Activated CD4-positive, alpha-beta T cell treated with anti-CD3 and anti-CD28 coated beads for 36 hours (primary cell): ENCODE data around the gene CFAP119. TPM values are rescaled to one million over a fixed set of nuclear protein-coding genes. Genes with fewer than 3 reads are reported as not detected.
A peak's percentile ranks its signal among the peaks of the same experiment; 100 is the strongest.

Experiments used
- ATAC-seq: fragments of 200-7000 bp; cut with Tn5 transposase; one replicate; pipeline ENCODE4 v1.10.0; 2021; ENCODE audit warnings: mild to moderate bottlenecking, moderate library complexity
- CTCF ChIA-PET: fragments of 350-600 bp; sonication (Branson Sonifier 250); formaldehyde crosslinking; loops from one replicate; lab custom pipeline; 2021; ENCODE audit warnings: antibody characterized with exemption; lab: Charles Lee
- POLR2A ChIA-PET: fragments of 350-600 bp; sonication (Branson Sonifier 250); formaldehyde crosslinking; loops from one replicate; lab custom pipeline; 2021; ENCODE audit warnings: antibody characterized with exemption, inconsistent platforms; lab: Charles Lee
- DNase-seq: peaks from one replicate; pipeline ENCODE4 v3.0.0-alpha.2; 2020
- H3K27ac Mint-ChIP-seq: one replicate; pipeline ENCODE4 v1.8.0; 2021; ENCODE audit warnings: mixed read lengths
- H3K27me3 Mint-ChIP-seq: one replicate; pipeline ENCODE4 v1.8.0; 2021; ENCODE audit warnings: mixed read lengths
- H3K36me3 Mint-ChIP-seq: one replicate; pipeline ENCODE4 v1.8.0; 2021; ENCODE audit warnings: low read depth, mixed read lengths
- H3K4me1 Mint-ChIP-seq: one replicate; pipeline ENCODE4 v1.8.0; 2021; ENCODE audit warnings: mixed read lengths
- H3K4me3 Mint-ChIP-seq: one replicate; pipeline ENCODE4 v1.8.0; 2021; ENCODE audit warnings: mild to moderate bottlenecking, moderate library complexity, mixed read lengths
- H3K9me3 Mint-ChIP-seq: one replicate; pipeline ENCODE4 v1.8.0; 2021; ENCODE audit warnings: low read depth, mixed read lengths
- intact Hi-C, 2 experiments: fragments of 100-400 bp; cut with DNase I in 1 of 2; cut with micrococcal nuclease in 1 of 2; formaldehyde crosslinking; loops; one replicate each; pipeline versions ENCODE4 v1.14.2 to v1.15.1; 2022 to 2024; cut with DNase I, micrococcal nuclease
- total RNA-seq, 2 experiments: library from RNA; stranded (reverse); gene quantifications; one replicate each; pipeline ENCODE4 v1.2.3, GENCODE V29; 2021

Gene CFAP119
- total RNA-seq, 2 experiments from 2014 or later, result 1.7 to 3.1 TPM

- ChIA-PET POLR2A (no interaction called here), CTCF (no interaction called here)
- peaks cover 54% of the 10 kb centered on the region for H3K36me3 Mint-ChIP-seq
- H3K4me1 Mint-ChIP-seq, result peaks cover 15% of the 10 kb centered on the region
- H3K4me3 Mint-ChIP-seq, result no peak overlapping the region
- ATAC-seq, result no peak
- no peaks in the 10 kb centered on the region for H3K9me3 Mint-ChIP-seq
- H3K27ac Mint-ChIP-seq, result no peak overlapping the region
- DNase-seq, result no peak
- intact Hi-C loops, result no loop called here
- H3K27me3 Mint-ChIP-seq, result no peaks in the 10 kb centered on the region
These were observed 22.6 kb downstream of the CFAP119 start for GRCh38 chr16:30738984-30739951.

- ATAC-seq (no peak), DNase-seq (no peak)
- H3K27me3 Mint-ChIP-seq, result no peaks in the 10 kb centered on the region
- no peaks in the 10 kb centered on the region for H3K9me3 Mint-ChIP-seq
- H3K36me3 Mint-ChIP-seq, result peaks cover 64% of the 10 kb centered on the region
- intact Hi-C loops, result no loop called here
- H3K4me1 Mint-ChIP-seq, result peaks cover 15% of the 10 kb centered on the region
- no peak overlapping the region for H3K27ac Mint-ChIP-seq
- POLR2A ChIA-PET, result interaction anchor here (0.6 to 0.7 kb wide), 2 partner anchors 11 to 733 kb away, joined by 3 read pairs; no protein-coding TSS in a partner anchor
- CTCF ChIA-PET, result interaction anchor here (0.7 to 0.8 kb wide), 2 partner anchors 123 to 282 kb away, joined by 3 read pairs; no protein-coding TSS in a partner anchor
- no peak overlapping the region for H3K4me3 Mint-ChIP-seq
These were observed 23.8 kb downstream of the CFAP119 start for GRCh38 chr16:30737794-30738648.

DNA sequence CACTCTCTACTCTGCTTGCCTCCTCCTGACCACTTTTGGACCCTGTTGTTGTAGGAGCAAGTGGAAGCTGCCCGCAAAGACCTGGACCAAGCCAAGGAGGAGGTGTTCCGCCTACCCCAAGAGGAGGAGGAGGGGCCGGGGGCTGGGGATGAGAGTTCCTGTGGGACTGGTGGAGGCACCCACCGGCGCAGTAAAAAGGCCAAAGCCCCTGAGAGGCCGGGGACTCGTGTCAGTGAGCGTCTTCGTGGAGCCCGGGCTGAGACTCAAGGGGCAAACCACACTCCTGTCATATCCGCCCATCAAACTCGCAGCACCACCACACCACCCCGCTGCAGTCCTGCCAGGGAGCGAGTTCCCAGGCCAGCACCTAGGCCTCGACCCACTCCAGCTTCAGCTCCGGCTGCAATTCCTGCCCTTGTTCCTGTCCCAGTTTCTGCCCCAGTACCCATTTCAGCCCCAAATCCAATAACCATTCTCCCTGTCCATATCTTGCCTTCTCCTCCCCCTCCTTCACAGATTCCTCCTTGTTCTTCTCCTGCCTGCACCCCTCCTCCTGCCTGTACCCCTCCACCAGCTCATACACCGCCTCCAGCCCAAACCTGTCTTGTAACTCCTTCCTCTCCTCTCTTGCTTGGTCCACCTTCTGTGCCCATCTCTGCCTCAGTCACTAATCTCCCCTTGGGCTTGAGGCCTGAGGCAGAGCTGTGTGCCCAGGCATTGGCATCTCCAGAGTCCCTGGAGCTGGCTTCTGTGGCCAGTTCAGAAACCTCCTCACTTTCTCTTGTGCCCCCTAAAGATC lies 24.7 kb downstream of the CFAP119 start:
- no peaks in the 10 kb centered on the region for H3K27me3 Mint-ChIP-seq
- peaks cover 69% of the 10 kb centered on the region for H3K36me3 Mint-ChIP-seq
- H3K4me1 Mint-ChIP-seq, result peaks cover 15% of the 10 kb centered on the region
- H3K4me3 Mint-ChIP-seq, result no peak overlapping the region
- no peak overlapping the region for H3K27ac Mint-ChIP-seq
- no peaks in the 10 kb centered on the region for H3K9me3 Mint-ChIP-seq
- no peak for ATAC-seq
- intact Hi-C loops, result no loop called here
- no peak for DNase-seq
- CTCF ChIA-PET, result interaction anchor here (0.7 to 0.8 kb wide), 2 partner anchors 122 to 283 kb away, joined by 3 read pairs; no protein-coding TSS in a partner anchor
- POLR2A ChIA-PET, result interaction anchor here (0.7 kb wide), 1 partner anchor 733 kb away, joined by 3 read pairs; no protein-coding TSS in a partner anchor

DNA sequence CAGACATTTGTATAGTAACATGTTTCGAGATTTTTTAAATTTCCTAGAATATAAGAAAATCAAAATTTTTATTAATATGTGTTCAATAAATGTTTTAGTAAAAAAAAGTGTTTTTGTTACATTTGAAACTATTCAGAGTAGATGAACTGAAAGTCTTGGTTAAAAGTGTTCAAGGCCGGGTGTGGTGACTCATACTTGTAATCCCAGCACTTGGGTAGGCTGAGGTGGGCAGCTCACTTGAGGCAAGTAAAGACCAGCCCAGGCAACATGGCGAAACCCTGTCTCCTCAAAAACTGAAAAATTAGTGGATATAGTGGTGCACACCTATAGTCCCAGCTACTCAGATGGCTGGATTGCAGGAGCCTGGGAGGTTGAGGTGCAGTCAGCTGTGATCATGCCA lies 30.5 kb downstream of the CFAP119 start:
- no peak overlapping the region for H3K27ac Mint-ChIP-seq
- DNase-seq (no peak), ATAC-seq (no peak)
- ChIA-PET CTCF (interaction anchor here (0.6 to 1.0 kb wide), 2 partner anchors 38 to 283 kb away, joined by 3 read pairs; no protein-coding TSS in a partner anchor), POLR2A (interaction anchor here (0.6 to 1.1 kb wide), 3 partner anchors 9 to 211 kb away, joined by 3 read pairs; partner anchors contain the start of gene PHKG2)
- H3K4me3 Mint-ChIP-seq, result no peak overlapping the region
- intact Hi-C loops, result no loop called here
- H3K27me3 Mint-ChIP-seq, result no peaks in the 10 kb centered on the region
- peaks cover 63% of the 10 kb centered on the region for H3K36me3 Mint-ChIP-seq
- H3K9me3 Mint-ChIP-seq, result no peaks in the 10 kb centered on the region
- H3K4me1 Mint-ChIP-seq, result peaks cover 8% of the 10 kb centered on the region

GRCh38 chr16:30728899-30729672 lies 32.8 kb downstream of the CFAP119 start:
- DNase-seq, result no peak
- no peaks in the 10 kb centered on the region for H3K9me3 Mint-ChIP-seq
- peaks cover 64% of the 10 kb centered on the region for H3K36me3 Mint-ChIP-seq
- intact Hi-C loops, result no loop called here
- ATAC-seq, result no peak
- no peaks in the 10 kb centered on the region for H3K27me3 Mint-ChIP-seq
- POLR2A ChIA-PET, result interaction anchor here (0.6 kb wide), 1 partner anchor 35 kb away, joined by 4 read pairs; no protein-coding TSS in a partner anchor
- H3K4me3 Mint-ChIP-seq, result no peak overlapping the region
- H3K4me1 Mint-ChIP-seq, result peaks cover 8% of the 10 kb centered on the region
- H3K27ac Mint-ChIP-seq, result no peak overlapping the region
- CTCF ChIA-PET, result interaction anchor here (0.5 kb wide), 1 partner anchor 239 kb away, joined by 3 read pairs; no protein-coding TSS in a partner anchor

GRCh38 chr16:30728321-30728720 lies 33.5 kb downstream of the CFAP119 start:
- H3K27ac Mint-ChIP-seq, result no peak overlapping the region
- intact Hi-C loops, result no loop called here
- peaks cover 8% of the 10 kb centered on the region for H3K4me1 Mint-ChIP-seq
- H3K4me3 Mint-ChIP-seq, result no peak overlapping the region
- no peaks in the 10 kb centered on the region for H3K9me3 Mint-ChIP-seq
- DNase-seq (no peak), ATAC-seq (no peak)
- ChIA-PET POLR2A (interaction anchor here (0.6 kb wide), 1 partner anchor 34 kb away, joined by 4 read pairs; no protein-coding TSS in a partner anchor), CTCF (interaction anchor here (1.0 kb wide), 1 partner anchor 19 kb away, joined by 4 read pairs; no protein-coding TSS in a partner anchor)
- H3K27me3 Mint-ChIP-seq, result no peaks in the 10 kb centered on the region
- H3K36me3 Mint-ChIP-seq, result peaks cover 67% of the 10 kb centered on the region

GRCh38 chr16:30725418-30725792 lies 36.5 kb downstream of the CFAP119 start:
- POLR2A ChIA-PET, result no interaction called here
- no peaks in the 10 kb centered on the region for H3K27me3 Mint-ChIP-seq
- CTCF ChIA-PET, result no interaction called here
- no peak for ATAC-seq
- H3K36me3 Mint-ChIP-seq, result peaks cover 79% of the 10 kb centered on the region
- no peak for DNase-seq
- intact Hi-C loops, result no loop called here
- H3K9me3 Mint-ChIP-seq, result no peaks in the 10 kb centered on the region
- H3K27ac Mint-ChIP-seq, result no peak overlapping the region
- H3K4me3 Mint-ChIP-seq, result no peak overlapping the region
- H3K4me1 Mint-ChIP-seq, result peaks cover 4% of the 10 kb centered on the region

DNA sequence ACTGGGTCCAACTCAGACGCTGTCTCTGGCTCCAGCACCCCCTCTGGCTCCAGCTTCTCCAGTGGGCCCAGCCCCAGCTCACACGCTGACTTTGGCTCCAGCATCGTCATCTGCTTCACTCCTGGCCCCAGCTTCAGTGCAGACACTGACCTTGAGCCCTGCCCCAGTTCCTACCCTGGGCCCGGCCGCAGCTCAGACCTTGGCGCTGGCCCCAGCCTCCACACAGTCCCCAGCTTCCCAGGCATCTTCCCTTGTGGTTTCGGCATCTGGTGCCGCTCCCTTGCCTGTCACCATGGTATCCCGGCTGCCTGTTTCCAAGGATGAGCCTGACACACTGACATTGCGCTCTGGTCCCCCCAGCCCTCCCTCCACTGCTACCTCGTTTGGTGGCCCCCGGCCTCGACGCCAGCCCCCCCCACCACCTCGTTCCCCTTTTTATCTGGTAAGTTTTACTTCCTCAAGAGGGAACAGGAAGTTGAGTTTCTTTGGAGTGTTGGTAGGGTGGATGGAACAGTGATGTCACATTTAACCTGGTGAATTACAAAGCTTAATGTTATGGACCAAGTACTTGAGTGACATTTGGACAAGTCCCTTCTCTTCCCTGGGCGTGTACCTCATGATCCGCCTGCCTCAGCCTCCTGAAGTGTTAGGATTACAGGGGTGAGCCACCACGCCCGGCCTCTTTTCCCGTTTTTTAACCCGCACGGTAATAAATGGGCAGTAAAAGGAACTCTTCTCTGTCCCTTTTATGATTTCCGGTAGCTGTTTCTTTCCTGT lies 37.0 kb downstream of the CFAP119 start:
- no peak overlapping the region for H3K4me3 Mint-ChIP-seq
- intact Hi-C loops, result no loop called here
- peak overlapping the region; percentile 20 for H3K27ac Mint-ChIP-seq
- no peaks in the 10 kb centered on the region for H3K4me1 Mint-ChIP-seq
- CTCF ChIA-PET, result interaction anchor here (1.0 kb wide), 1 partner anchor 9 kb away, joined by 3 read pairs; no protein-coding TSS in a partner anchor
- H3K36me3 Mint-ChIP-seq, result peaks cover 80% of the 10 kb centered on the region
- no peak for ATAC-seq
- H3K9me3 Mint-ChIP-seq, result no peaks in the 10 kb centered on the region
- POLR2A ChIA-PET, result no interaction called here
- H3K27me3 Mint-ChIP-seq, result no peaks in the 10 kb centered on the region
- DNase-seq, result no peak

GRCh38 chr16:30723725-30724355 lies 38.0 kb downstream of the CFAP119 start:
- Mint-ChIP-seq H3K9me3 (no peaks in the 10 kb centered on the region), H3K36me3 (peaks cover 74% of the 10 kb centered on the region), H3K27me3 (no peaks in the 10 kb centered on the region), H3K4me1 (no peaks in the 10 kb centered on the region), H3K4me3 (no peak overlapping the region), H3K27ac (no peak overlapping the region)
- intact Hi-C loops, result no loop called here
- ChIA-PET POLR2A (interaction anchor here (0.6 to 1.1 kb wide), 2 partner anchors 25 to 90 kb away, joined by 3 to 4 read pairs; partner anchors contain the start of gene SRCAP), CTCF (interaction anchor here (0.6 kb wide), 1 partner anchor 218 kb away, joined by 3 read pairs; no protein-coding TSS in a partner anchor)
- DNase-seq (no peak), ATAC-seq (no peak)
